SK-N-SH (cell line): ENCODE data around the gene INO80C. TPM values are rescaled to one million over a fixed set of nuclear protein-coding genes. Genes with fewer than 3 reads are reported as not detected.

ENCODE experiments used
- CTCF ChIA-PET: fragments of 300-600, 350-600 bp; formaldehyde crosslinking; extraction: SDS; loops from one replicate; lab custom pipeline; 2021; lab: Yijun Ruan, JAX
- POLR2A ChIA-PET: fragments of 350-600 bp; sonication (Branson Sonifier 250); formaldehyde crosslinking; extraction: SDS; loops from one replicate; lab custom pipeline; 2020; ENCODE audit warnings: antibody characterized with exemption, inconsistent platforms; lab: Yijun Ruan, JAX
- DNase-seq: peaks from one replicate; pipeline ENCODE4 v3.0.0; 2012
- H2AFZ ChIP-seq: fragments of 200-600 bp; sonication (generic); 2 replicates; pipeline ENCODE4 v1.8.1; 2016; ENCODE audit warnings: antibody characterized with exemption, mild to moderate bottlenecking, low read depth
- H3F3A ChIP-seq: fragments of 200-600 bp; sonication (generic); replicated peaks from 2 replicates; pipeline ENCODE3; 2016; ENCODE audit warnings: antibody characterized with exemption, mild to moderate bottlenecking; ENCODE audit not compliant: insufficient read depth
- H3K27ac ChIP-seq, 2 experiments: fragments of 200-500 bp in 1 of 2; fragments of 200-600 bp in 1 of 2; sonication (Bioruptor generic) in 1 of 2; sonication (generic), shearing (Covaris generic) in 1 of 2; 2 replicates each; pipeline versions ENCODE4 v1.5.1 to v1.6.1; 2014 to 2016; ENCODE audit warnings: low read depth in 2 of 2, inconsistent platforms in 1 of 2, low read length in 1 of 2, mild to moderate bottlenecking in 1 of 2, mixed read lengths in 1 of 2
- H3K27me3 ChIP-seq: fragments of 200-600 bp; sonication (generic), shearing (Covaris generic); 2 replicates; pipeline ENCODE4 v1.6.1; 2016; ENCODE audit warnings: mixed run types; ENCODE audit not compliant: insufficient read depth
- H3K36me3 ChIP-seq, 2 experiments: fragments of 200-500 bp in 1 of 2; fragments of 200-600 bp in 1 of 2; sonication (Bioruptor generic) in 1 of 2; sonication (generic) in 1 of 2; replicated peaks in 1 of 2; 2 replicates each; pipeline versions ENCODE3 to v1.5.1; 2014 to 2016; ENCODE audit warnings: low read length in 1 of 2, mild to moderate bottlenecking in 1 of 2; ENCODE audit not compliant: insufficient read depth in 2 of 2, control insufficient read depth in 1 of 2
- H3K4me1 ChIP-seq, 2 experiments: fragments of 200-500 bp in 1 of 2; fragments of 200-600 bp in 1 of 2; sonication (Bioruptor generic) in 1 of 2; sonication (generic), shearing (Covaris generic) in 1 of 2; 2 replicates each; pipeline versions ENCODE4 v1.5.1 to v1.6.1; 2014 to 2016; ENCODE audit warnings: low read depth in 1 of 2, low read length in 1 of 2, mixed run types in 1 of 2; ENCODE audit not compliant: insufficient read depth in 2 of 2, control insufficient read depth in 1 of 2
- H3K4me2 ChIP-seq: fragments of 200-600 bp; sonication (generic), shearing (Covaris generic); 2 replicates; pipeline ENCODE4 v1.6.1; 2017; ENCODE audit warnings: mixed run types
- H3K4me3 ChIP-seq, 2 experiments: fragments of 200-500 bp in 1 of 2; fragments of 200-600 bp in 1 of 2; sonication (Bioruptor generic) in 1 of 2; sonication (generic), shearing (Covaris generic) in 1 of 2; 2 replicates each; pipeline versions ENCODE4 v1.5.1 to v1.8.1; 2014 to 2016; ENCODE audit warnings: low read depth in 2 of 2, inconsistent platforms in 1 of 2, low read length in 1 of 2, mild to moderate bottlenecking in 1 of 2, mixed read lengths in 1 of 2, moderate library complexity in 1 of 2
- H3K79me2 ChIP-seq: fragments of 200-600 bp; sonication (generic); 2 replicates; pipeline ENCODE4 v1.8.1; 2017; ENCODE audit warnings: mild to moderate bottlenecking; ENCODE audit not compliant: insufficient read depth
- H3K9ac ChIP-seq: fragments of 200-600 bp; sonication (generic); 2 replicates; pipeline ENCODE4 v1.6.1; 2017; ENCODE audit warnings: mixed run types
- H3K9me2 ChIP-seq: fragments of 200-600 bp; sonication (generic); 2 replicates; pipeline ENCODE4 v1.6.1; 2017; ENCODE audit warnings: mixed run types
- H3K9me3 ChIP-seq: fragments of 200-600 bp; sonication (generic); 2 replicates; pipeline ENCODE4 v1.6.1; 2017; ENCODE audit warnings: mixed run types, mild to moderate bottlenecking, moderate library complexity
- H4K20me1 ChIP-seq: fragments of 200-600 bp; sonication (generic); 2 replicates; pipeline ENCODE4 v1.6.1; 2017; ENCODE audit warnings: mild to moderate bottlenecking, mixed run types; ENCODE audit not compliant: insufficient read depth
- CHD2 ChIP-seq: fragments of 150-350 bp; IDR thresholded peaks from 2 replicates; pipeline ENCODE4 v1.6.1; 2018; ENCODE audit warnings: low read length; ENCODE audit not compliant: partially characterized antibody
- ELF1 ChIP-seq: IDR thresholded peaks from 2 replicates; pipeline ENCODE4 v1.4.0; 2012
- EZH2phosphoT487 ChIP-seq: fragments of 200-600 bp; sonication (generic); IDR thresholded peaks from 2 replicates; pipeline ENCODE4 v1.6.1; 2017; ENCODE audit warnings: low read depth, mixed run types, mild to moderate bottlenecking, antibody characterized with exemption, moderate library complexity, borderline replicate concordance
- FOXM1 ChIP-seq: IDR thresholded peaks from 2 replicates; pipeline ENCODE4 v1.4.0; 2012; ENCODE audit warnings: low read depth, mild to moderate bottlenecking
- GABPA ChIP-seq: IDR thresholded peaks from 2 replicates; pipeline ENCODE4 v1.4.0; 2012; ENCODE audit warnings: low read depth, mild to moderate bottlenecking
- GATA2 ChIP-seq: sonication (generic); formaldehyde crosslinking; IDR thresholded peaks from 2 replicates; pipeline ENCODE4 v1.5.0; 2020; ENCODE audit warnings: mild to moderate bottlenecking, missing genetic modification reagents
- JUND ChIP-seq: IDR thresholded peaks from 2 replicates; pipeline ENCODE4 v1.4.0; 2012
- MXI1 ChIP-seq: IDR thresholded peaks from 2 replicates; pipeline ENCODE4 v1.6.1; 2012; ENCODE audit warnings: mild to moderate bottlenecking, low read depth, low read length, improper control_type of control experiment
- NFIC ChIP-seq: IDR thresholded peaks from 2 replicates; pipeline ENCODE4 v1.4.0; 2012; ENCODE audit warnings: borderline replicate concordance
- RAD21 ChIP-seq: IDR thresholded peaks from 2 replicates; pipeline ENCODE4 v1.6.1; 2012; ENCODE audit warnings: mild to moderate bottlenecking, low read length
- RFX5 ChIP-seq: IDR thresholded peaks from 2 replicates; pipeline ENCODE4 v1.6.1; 2012; ENCODE audit warnings: mild to moderate bottlenecking, improper control_type of control experiment, low read length
- RXRA ChIP-seq: IDR thresholded peaks from 2 replicates; pipeline ENCODE4 v1.4.0; 2012; ENCODE audit warnings: low read depth, mild to moderate bottlenecking, borderline replicate concordance
- SMC3 ChIP-seq: IDR thresholded peaks from 2 replicates; pipeline ENCODE4 v1.6.1; 2012; ENCODE audit warnings: low read depth, low read length, improper control_type of control experiment
- TEAD4 ChIP-seq: IDR thresholded peaks from 2 replicates; pipeline ENCODE4 v1.4.0; 2012; ENCODE audit warnings: mild to moderate bottlenecking, borderline replicate concordance; ENCODE audit not compliant: insufficient read depth
- USF1 ChIP-seq: IDR thresholded peaks from 2 replicates; pipeline ENCODE4 v1.4.0; 2012; ENCODE audit warnings: low read depth, borderline replicate concordance
- YY1 ChIP-seq: IDR thresholded peaks from 2 replicates; pipeline ENCODE4 v1.4.0; 2012; ENCODE audit warnings: low read depth, mild to moderate bottlenecking
- ZBTB33 ChIP-seq: IDR thresholded peaks from 2 replicates; pipeline ENCODE4 v1.4.0; 2012; ENCODE audit warnings: low read depth, borderline replicate concordance
- WGBS: methylation state at CpG from one replicate; pipeline ENCODE4 v1.1.6; 2017; ENCODE audit warnings: low lambda C conversion rate; 5-methylcytosine and 5-hydroxymethylcytosine counted together
- polyA plus RNA-seq, 3 experiments: library from polyadenylated mRNA; depleted of rRNA; stranded (reverse); fragments of >200 nt; gene quantifications; 2 replicates each; pipeline ENCODE4 v1.2.3, GENCODE V29; 2012
- TF ChIP-seq, protein P1 (sequence below): IDR thresholded peaks from 2 replicates; pipeline ENCODE4 v1.4.0; 2012; ENCODE audit warnings: low read depth
- TF ChIP-seq, protein P2 (sequence below): IDR thresholded peaks from 2 replicates; pipeline ENCODE4; 2012
- TF ChIP-seq, protein P3 (sequence below): fragments of 150-350 bp; IDR thresholded peaks from 2 replicates; pipeline ENCODE4 v1.6.1; 2016; ENCODE audit warnings: mild to moderate bottlenecking, low read depth, low read length

The INO80C gene
- polyA plus RNA-seq, 1 of the 3 experiments (the other 2 are of a cell fraction) = 17.0 TPM

GRCh38 chr18:35466815-35467623 lies 30.7 kb downstream of the INO80C start:
- 97% methylated on average over 5 of the region's 11 CpGs for WGBS
- Histone ChIP-seq H3K27me3 (no peaks in the 10 kb centered on the region), H3K4me3 (no peak overlapping the region), H4K20me1 (no peaks in the 10 kb centered on the region), H3K9me2 (no peaks in the 10 kb centered on the region), H3K27ac (no peak overlapping the region), H3K4me2 (no peak overlapping the region), H3K9ac (no peak overlapping the region), H3K36me3 (no peaks in the 10 kb centered on the region), H2AFZ (no peak overlapping the region), H3F3A (no peaks in the 10 kb centered on the region), H3K9me3 (no peaks in the 10 kb centered on the region), H3K4me1 (peaks cover 0 to 3% of the 10 kb centered on the region in 2 experiments; a peak in 1 of 4 replicates), H3K79me2 (no peaks in the 10 kb centered on the region)
- ChIA-PET POLR2A (no interaction called here), CTCF (no interaction called here)
- TF ChIP-seq RXRA (no peak), RFX5 (no peak), ELF1 (no peak), NFIC (no peak), TEAD4 (no peak), YY1 (no peak), CHD2 (no peak), JUND (no peak), ZBTB33 (no peak), USF1 (no peak), GATA2 (CRISPR knock-in tag) (no peak), RAD21 (no peak)
- TF ChIP-seq, protein P1, sequence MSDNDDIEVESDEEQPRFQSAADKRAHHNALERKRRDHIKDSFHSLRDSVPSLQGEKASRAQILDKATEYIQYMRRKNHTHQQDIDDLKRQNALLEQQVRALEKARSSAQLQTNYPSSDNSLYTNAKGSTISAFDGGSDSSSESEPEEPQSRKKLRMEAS = no peak
- DNase-seq = no peak

GRCh38 chr18:35466334-35466733 lies 31.4 kb downstream of the INO80C start:
- H3K4me1 ChIP-seq = peaks cover 0 to 3% of the 10 kb centered on the region in 2 experiments; a peak in 1 of 4 replicates
- no peaks in the 10 kb centered on the region for H3F3A ChIP-seq
- no peak overlapping the region for H3K27ac ChIP-seq
- no peaks in the 10 kb centered on the region for H4K20me1 ChIP-seq
- no peak for TF ChIP-seq ZBTB33
- TF ChIP-seq GABPA = no peak
- TF ChIP-seq FOXM1 = no peak
- no peak for TF ChIP-seq SMC3
- no peak for TF ChIP-seq RAD21
- no peak for TF ChIP-seq EZH2phosphoT487
- TF ChIP-seq NFIC = no peak
- TF ChIP-seq, protein P2, sequence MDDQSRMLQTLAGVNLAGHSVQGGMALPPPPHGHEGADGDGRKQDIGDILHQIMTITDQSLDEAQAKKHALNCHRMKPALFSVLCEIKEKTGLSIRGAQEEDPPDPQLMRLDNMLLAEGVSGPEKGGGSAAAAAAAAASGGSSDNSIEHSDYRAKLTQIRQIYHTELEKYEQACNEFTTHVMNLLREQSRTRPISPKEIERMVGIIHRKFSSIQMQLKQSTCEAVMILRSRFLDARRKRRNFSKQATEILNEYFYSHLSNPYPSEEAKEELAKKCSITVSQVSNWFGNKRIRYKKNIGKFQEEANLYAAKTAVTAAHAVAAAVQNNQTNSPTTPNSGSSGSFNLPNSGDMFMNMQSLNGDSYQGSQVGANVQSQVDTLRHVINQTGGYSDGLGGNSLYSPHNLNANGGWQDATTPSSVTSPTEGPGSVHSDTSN = no peak
- TF ChIP-seq MXI1 = no peak
- TF ChIP-seq, protein P3, sequence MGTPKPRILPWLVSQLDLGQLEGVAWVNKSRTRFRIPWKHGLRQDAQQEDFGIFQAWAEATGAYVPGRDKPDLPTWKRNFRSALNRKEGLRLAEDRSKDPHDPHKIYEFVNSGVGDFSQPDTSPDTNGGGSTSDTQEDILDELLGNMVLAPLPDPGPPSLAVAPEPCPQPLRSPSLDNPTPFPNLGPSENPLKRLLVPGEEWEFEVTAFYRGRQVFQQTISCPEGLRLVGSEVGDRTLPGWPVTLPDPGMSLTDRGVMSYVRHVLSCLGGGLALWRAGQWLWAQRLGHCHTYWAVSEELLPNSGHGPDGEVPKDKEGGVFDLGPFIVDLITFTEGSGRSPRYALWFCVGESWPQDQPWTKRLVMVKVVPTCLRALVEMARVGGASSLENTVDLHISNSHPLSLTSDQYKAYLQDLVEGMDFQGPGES = no peak
- no peak for TF ChIP-seq ELF1
- no peak overlapping the region for H3K9ac ChIP-seq
- H3K9me2 ChIP-seq = no peaks in the 10 kb centered on the region
- no peak overlapping the region for H3K4me3 ChIP-seq
- no peak overlapping the region for H2AFZ ChIP-seq
- no peaks in the 10 kb centered on the region for H3K79me2 ChIP-seq
- H3K4me2 ChIP-seq = no peak overlapping the region
- POLR2A ChIA-PET = no interaction called here
- no peak for DNase-seq
- no peaks in the 10 kb centered on the region for H3K9me3 ChIP-seq
- no peaks in the 10 kb centered on the region for H3K27me3 ChIP-seq
- CTCF ChIA-PET = no interaction called here
- 94% methylated on average over 6 of the region's 6 CpGs for WGBS
- H3K36me3 ChIP-seq = no peaks in the 10 kb centered on the region
